DOHH2 (cell line): Measurements from ENCODE around the gene TASP1.

Experiments used
- H3F3A ChIP-seq: fragments of 200-600 bp; sonication (generic), shearing (Covaris generic); 2 replicates; pipeline ENCODE4 v1.6.0; 2016; ENCODE audit warnings: antibody characterized with exemption, mild to moderate bottlenecking; ENCODE audit not compliant: control insufficient read depth, insufficient read depth
- H3K27ac ChIP-seq: fragments of 200-600 bp; sonication (generic); 2 replicates; pipeline ENCODE4 v1.5.1; 2014; ENCODE audit warnings: low read depth, mild to moderate bottlenecking, low read length, moderate library complexity
- H3K27me3 ChIP-seq: fragments of 200-600 bp; sonication (generic); 2 replicates; pipeline ENCODE4 v1.6.1; 2014; ENCODE audit warnings: mild to moderate bottlenecking, low read length, mixed read lengths; ENCODE audit not compliant: control insufficient read depth
- H3K36me3 ChIP-seq: fragments of 200-600 bp; sonication (generic); 2 replicates; pipeline ENCODE4 v1.6.1; 2014; ENCODE audit warnings: mild to moderate bottlenecking, low read length, moderate library complexity, mixed read lengths; ENCODE audit not compliant: control insufficient read depth
- H3K4me1 ChIP-seq: fragments of 200-600 bp; sonication (generic); 2 replicates; pipeline ENCODE4 v1.6.1; 2014; ENCODE audit warnings: mild to moderate bottlenecking, low read length, mixed read lengths; ENCODE audit not compliant: control insufficient read depth
- H3K4me2 ChIP-seq: fragments of 200-600 bp; sonication (generic); 2 replicates; pipeline ENCODE4 v1.6.0; 2014; ENCODE audit warnings: mild to moderate bottlenecking, low read length, moderate library complexity
- H3K4me3 ChIP-seq: fragments of 200-600 bp; sonication (generic); 2 replicates; pipeline ENCODE4 v1.5.1; 2014; ENCODE audit warnings: mild to moderate bottlenecking, low read length, mixed read lengths
- H3K79me2 ChIP-seq: fragments of 200-600 bp; sonication (generic); 2 replicates; pipeline ENCODE4 v1.6.1; 2014; ENCODE audit warnings: mild to moderate bottlenecking, low read length, mixed read lengths; ENCODE audit not compliant: control insufficient read depth
- H3K9me2 ChIP-seq: fragments of 200-600 bp; sonication (generic); replicated peaks from 2 replicates; pipeline ENCODE4 v1.6.1; 2014; ENCODE audit warnings: mild to moderate bottlenecking, low read length, mixed read lengths; ENCODE audit not compliant: control insufficient read depth
- H3K9me3 ChIP-seq: fragments of 200-600 bp; sonication (generic); 2 replicates; pipeline ENCODE4 v1.6.1; 2014; ENCODE audit warnings: antibody characterized with exemption, low read length, mixed read lengths; ENCODE audit not compliant: control insufficient read depth, insufficient read depth
- H4K20me1 ChIP-seq: fragments of 200-600 bp; sonication (generic); 2 replicates; pipeline ENCODE4 v1.6.0; 2014; ENCODE audit warnings: low read depth, mild to moderate bottlenecking, antibody characterized with exemption, low read length, moderate library complexity; ENCODE audit not compliant: control insufficient read depth, insufficient read depth
- EZH2phosphoT487 ChIP-seq: fragments of 200-600 bp; sonication (generic); IDR thresholded peaks from 2 replicates; pipeline ENCODE4 v1.6.1; 2017; ENCODE audit warnings: borderline replicate concordance, mild to moderate bottlenecking, antibody characterized with exemption, low read length, moderate library complexity, mixed read lengths
- TF ChIP-seq, protein P1 (sequence below): fragments of 200-600 bp; sonication (generic); IDR thresholded peaks from one replicate; pipeline ENCODE4 v1.5.1; 2014; ENCODE audit warnings: antibody characterized with exemption, mild to moderate bottlenecking, low read depth, low read length; ENCODE audit not compliant: poor library complexity, severe bottlenecking

Gene TASP1

DNA sequence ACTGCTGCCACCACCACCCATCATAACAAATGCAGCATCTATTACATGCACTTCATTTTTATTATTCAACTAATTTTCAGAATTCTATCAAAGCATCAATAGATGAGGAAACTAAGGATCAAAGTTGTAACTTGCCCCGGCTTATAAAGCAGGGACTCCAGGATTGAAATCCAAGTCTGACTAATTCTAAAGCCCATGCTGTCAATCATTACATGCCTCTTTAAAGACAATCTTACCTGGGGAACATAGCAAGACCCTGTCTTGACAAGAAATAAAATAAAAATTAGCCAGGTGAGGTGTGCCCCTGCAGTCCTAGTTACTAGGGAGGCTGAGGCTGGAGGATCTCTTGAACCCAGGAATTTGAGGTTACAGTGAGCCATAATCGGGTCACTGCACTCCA lies 235.3 kb downstream of the TASP1 start:
- TF ChIP-seq EZH2phosphoT487 = no peak
- TF ChIP-seq, protein P1, sequence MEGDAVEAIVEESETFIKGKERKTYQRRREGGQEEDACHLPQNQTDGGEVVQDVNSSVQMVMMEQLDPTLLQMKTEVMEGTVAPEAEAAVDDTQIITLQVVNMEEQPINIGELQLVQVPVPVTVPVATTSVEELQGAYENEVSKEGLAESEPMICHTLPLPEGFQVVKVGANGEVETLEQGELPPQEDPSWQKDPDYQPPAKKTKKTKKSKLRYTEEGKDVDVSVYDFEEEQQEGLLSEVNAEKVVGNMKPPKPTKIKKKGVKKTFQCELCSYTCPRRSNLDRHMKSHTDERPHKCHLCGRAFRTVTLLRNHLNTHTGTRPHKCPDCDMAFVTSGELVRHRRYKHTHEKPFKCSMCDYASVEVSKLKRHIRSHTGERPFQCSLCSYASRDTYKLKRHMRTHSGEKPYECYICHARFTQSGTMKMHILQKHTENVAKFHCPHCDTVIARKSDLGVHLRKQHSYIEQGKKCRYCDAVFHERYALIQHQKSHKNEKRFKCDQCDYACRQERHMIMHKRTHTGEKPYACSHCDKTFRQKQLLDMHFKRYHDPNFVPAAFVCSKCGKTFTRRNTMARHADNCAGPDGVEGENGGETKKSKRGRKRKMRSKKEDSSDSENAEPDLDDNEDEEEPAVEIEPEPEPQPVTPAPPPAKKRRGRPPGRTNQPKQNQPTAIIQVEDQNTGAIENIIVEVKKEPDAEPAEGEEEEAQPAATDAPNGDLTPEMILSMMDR = no peak
- no peaks in the 10 kb centered on the region for H3K4me1 ChIP-seq

DNA sequence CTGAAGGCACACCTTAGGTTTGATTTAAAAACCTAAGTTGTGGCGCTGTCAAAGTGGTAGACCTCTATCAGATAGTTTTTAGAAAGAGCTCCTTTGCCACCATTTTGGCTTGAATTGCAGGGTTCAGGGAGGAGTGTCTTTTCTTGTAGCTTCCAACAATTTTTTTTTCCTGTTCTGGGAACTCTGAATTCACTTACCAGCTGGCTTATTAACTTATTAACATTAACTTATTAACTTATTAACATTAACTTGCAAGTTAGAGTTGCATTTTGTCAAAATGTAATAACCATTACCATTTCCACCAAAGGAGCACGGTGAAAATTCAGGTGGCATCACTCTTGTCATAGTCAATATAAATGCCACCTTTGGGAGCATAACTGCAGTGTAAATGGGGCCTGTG lies 235.7 kb downstream of the TASP1 start:
- Histone ChIP-seq H3K27me3 (no peaks in the 10 kb centered on the region), H3K9me2 (no peaks in the 10 kb centered on the region), H3K36me3 (no peaks in the 10 kb centered on the region), H3K4me1 (no peaks in the 10 kb centered on the region), H3K79me2 (no peaks in the 10 kb centered on the region), H3K4me3 (no peak overlapping the region), H3K27ac (no peak overlapping the region), H4K20me1 (no peaks in the 10 kb centered on the region), H3K4me2 (no peak overlapping the region), H3F3A (no peaks in the 10 kb centered on the region), H3K9me3 (no peaks in the 10 kb centered on the region)
- TF ChIP-seq EZH2phosphoT487 = no peak
- TF ChIP-seq, protein P1 = no peak

More for the DNA sequence above, 235.3 kb downstream of the TASP1 start:
- Histone ChIP-seq H3K9me3 (no peaks in the 10 kb centered on the region), H3F3A (no peaks in the 10 kb centered on the region), H3K36me3 (no peaks in the 10 kb centered on the region), H3K9me2 (no peaks in the 10 kb centered on the region), H3K27me3 (no peaks in the 10 kb centered on the region), H4K20me1 (no peaks in the 10 kb centered on the region), H3K4me2 (no peak overlapping the region), H3K79me2 (no peaks in the 10 kb centered on the region), H3K27ac (no peak overlapping the region), H3K4me3 (no peak overlapping the region)

DNA sequence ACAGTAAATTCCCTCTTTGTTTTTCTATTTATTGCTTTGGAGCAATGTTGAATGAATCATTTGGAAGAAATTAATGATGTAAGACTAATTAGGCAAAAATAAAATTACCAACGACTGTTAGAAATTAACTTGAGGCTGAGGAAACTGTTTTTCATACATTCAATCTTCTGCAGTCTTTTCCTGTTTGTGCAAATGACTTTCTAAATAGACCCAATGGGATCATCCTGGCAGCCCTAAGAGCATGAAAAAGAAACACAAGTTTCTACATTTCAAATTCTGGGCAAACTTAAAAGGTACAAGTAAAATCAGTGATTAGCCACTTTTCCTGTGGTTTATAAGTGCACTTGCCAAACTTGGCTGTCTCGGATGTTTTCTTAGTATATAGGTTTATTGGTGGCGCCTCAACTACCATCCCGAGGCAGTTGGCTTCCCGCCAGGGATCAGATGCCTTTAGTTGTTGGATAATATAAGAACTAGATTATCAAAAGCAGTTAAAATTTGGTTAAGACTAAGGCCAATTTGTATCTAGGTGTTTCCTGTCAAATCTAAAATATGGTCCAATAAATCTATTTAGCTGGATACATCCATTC lies 236.5 kb downstream of the TASP1 start:
- Histone ChIP-seq H4K20me1 (no peaks in the 10 kb centered on the region), H3K79me2 (no peaks in the 10 kb centered on the region), H3K27me3 (no peaks in the 10 kb centered on the region), H3F3A (no peaks in the 10 kb centered on the region), H3K27ac (no peak overlapping the region), H3K9me2 (no peaks in the 10 kb centered on the region), H3K4me1 (no peaks in the 10 kb centered on the region), H3K4me2 (no peak overlapping the region), H3K9me3 (no peaks in the 10 kb centered on the region), H3K4me3 (no peak overlapping the region), H3K36me3 (no peaks in the 10 kb centered on the region)
- TF ChIP-seq EZH2phosphoT487 = no peak
- TF ChIP-seq, protein P1 = no peak

DNA sequence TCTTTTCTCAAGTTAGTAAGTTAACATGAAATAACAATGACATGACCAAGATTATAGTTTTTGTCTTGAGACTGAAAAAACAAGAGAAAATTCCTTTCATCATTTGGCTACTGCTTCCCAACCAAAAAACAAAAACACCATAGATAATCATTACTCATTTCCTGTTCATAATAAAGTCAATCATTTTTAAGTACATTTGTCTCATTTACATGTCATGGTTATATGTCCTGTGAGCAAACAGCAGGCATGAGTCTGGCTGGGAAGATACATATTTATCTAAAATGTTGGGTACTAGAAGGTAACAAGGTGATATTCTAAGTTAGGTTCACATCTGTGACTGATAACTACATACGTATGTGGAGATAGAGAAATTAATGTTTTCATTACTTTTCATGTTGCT lies 237.1 kb downstream of the TASP1 start:
- Histone ChIP-seq H3K27me3 (no peaks in the 10 kb centered on the region), H3K4me2 (no peak overlapping the region), H3K36me3 (no peaks in the 10 kb centered on the region), H3K27ac (no peak overlapping the region), H4K20me1 (no peaks in the 10 kb centered on the region), H3K4me1 (no peaks in the 10 kb centered on the region), H3K9me3 (no peaks in the 10 kb centered on the region), H3K4me3 (no peak overlapping the region), H3K79me2 (no peaks in the 10 kb centered on the region), H3K9me2 (no peaks in the 10 kb centered on the region), H3F3A (no peaks in the 10 kb centered on the region)
- TF ChIP-seq, protein P1 = no peak
- no peak for TF ChIP-seq EZH2phosphoT487
